ENCODE measurements around the gene HNRNPUL1.

GRCh38 chr19:41221514-41222205 lies 42.5 kb upstream of the HNRNPUL1 start:
- TF ChIP-seq, protein P1, sequence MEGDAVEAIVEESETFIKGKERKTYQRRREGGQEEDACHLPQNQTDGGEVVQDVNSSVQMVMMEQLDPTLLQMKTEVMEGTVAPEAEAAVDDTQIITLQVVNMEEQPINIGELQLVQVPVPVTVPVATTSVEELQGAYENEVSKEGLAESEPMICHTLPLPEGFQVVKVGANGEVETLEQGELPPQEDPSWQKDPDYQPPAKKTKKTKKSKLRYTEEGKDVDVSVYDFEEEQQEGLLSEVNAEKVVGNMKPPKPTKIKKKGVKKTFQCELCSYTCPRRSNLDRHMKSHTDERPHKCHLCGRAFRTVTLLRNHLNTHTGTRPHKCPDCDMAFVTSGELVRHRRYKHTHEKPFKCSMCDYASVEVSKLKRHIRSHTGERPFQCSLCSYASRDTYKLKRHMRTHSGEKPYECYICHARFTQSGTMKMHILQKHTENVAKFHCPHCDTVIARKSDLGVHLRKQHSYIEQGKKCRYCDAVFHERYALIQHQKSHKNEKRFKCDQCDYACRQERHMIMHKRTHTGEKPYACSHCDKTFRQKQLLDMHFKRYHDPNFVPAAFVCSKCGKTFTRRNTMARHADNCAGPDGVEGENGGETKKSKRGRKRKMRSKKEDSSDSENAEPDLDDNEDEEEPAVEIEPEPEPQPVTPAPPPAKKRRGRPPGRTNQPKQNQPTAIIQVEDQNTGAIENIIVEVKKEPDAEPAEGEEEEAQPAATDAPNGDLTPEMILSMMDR (optimal IDR thresholded peaks at IDR 0.05 in 1 of 3, IDR thresholded peaks at IDR 0.05 in 1 of 3, conservative IDR thresholded peaks at IDR 0.05 in 1 of 3; ENCODE audit: extremely low read depth in 1 of 3, insufficient read depth in 2 of 3, low read length in 3 of 3) = no peak
- TF ChIP-seq EZH2 (IDR thresholded peaks at IDR 0.05; ENCODE audit: low read length) = no peak
